Measurements from ENCODE around the gene SUSD4. TPM values are rescaled to one million over a fixed set of nuclear protein-coding genes. Genes with fewer than 3 reads are reported as not detected.

SUSD4 gene
- total RNA-seq, 2 donors from 2014 or later = 10.7 to 26.7 TPM

DNA sequence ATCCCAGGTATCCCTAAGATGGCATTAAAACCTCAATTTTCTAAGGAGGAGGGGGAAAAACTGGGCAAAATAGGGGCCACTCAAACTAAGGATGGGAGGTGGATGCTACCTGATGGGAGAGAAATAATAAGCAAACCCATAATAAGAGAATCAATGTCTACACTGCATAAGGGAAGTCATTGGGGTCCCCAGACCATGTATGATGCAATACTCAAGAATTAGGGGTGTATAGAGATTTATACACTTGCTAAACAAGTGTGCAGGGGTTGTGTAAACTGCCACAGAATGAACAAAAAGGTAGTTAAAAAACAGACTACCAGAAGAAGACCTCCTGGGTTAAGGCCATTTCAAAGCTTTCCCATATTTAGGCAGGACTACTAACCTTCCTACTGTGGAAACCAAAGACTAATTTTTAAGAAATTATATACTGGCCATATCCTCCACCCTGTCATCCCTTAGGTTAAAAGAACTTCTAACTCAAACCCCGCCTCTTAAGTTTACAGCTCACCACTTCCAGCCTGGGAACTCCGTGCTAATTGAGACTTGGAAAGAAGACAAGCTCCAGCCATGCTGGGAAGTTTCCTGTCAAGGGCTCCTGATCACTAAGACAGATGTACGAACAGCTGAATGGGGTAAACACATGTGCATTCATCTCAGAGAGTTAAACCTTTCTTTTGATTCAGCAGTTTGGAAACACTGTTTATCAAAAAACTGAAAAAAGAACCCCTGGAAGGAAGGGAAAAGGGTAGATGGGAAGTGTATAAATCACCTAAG is 156.5 kb downstream of the SUSD4 start:
- H3K4me1 ChIP-seq (replicated peaks) = no peaks in the 10 kb centered on the region
- TF ChIP-seq, protein P1, sequence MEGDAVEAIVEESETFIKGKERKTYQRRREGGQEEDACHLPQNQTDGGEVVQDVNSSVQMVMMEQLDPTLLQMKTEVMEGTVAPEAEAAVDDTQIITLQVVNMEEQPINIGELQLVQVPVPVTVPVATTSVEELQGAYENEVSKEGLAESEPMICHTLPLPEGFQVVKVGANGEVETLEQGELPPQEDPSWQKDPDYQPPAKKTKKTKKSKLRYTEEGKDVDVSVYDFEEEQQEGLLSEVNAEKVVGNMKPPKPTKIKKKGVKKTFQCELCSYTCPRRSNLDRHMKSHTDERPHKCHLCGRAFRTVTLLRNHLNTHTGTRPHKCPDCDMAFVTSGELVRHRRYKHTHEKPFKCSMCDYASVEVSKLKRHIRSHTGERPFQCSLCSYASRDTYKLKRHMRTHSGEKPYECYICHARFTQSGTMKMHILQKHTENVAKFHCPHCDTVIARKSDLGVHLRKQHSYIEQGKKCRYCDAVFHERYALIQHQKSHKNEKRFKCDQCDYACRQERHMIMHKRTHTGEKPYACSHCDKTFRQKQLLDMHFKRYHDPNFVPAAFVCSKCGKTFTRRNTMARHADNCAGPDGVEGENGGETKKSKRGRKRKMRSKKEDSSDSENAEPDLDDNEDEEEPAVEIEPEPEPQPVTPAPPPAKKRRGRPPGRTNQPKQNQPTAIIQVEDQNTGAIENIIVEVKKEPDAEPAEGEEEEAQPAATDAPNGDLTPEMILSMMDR (IDR thresholded peaks at IDR 0.05) = no peak
- TF ChIP-seq POLR2AphosphoS5 (IDR thresholded peaks at IDR 0.05) = no peak
- no peak for TF ChIP-seq POLR2A (IDR thresholded peaks at IDR 0.05)
- no peak overlapping the region for H3K27ac ChIP-seq
- no peak for DNase-seq (ENCODE audit: low spot score)
- 52% methylated on average over 3 of the region's 3 CpGs for WGBS
- H3K4me3 ChIP-seq = no peak overlapping the region
- no peaks in the 10 kb centered on the region for H3K9me3 ChIP-seq
- H3K36me3 ChIP-seq = no peaks in the 10 kb centered on the region
- intact Hi-C loops (cut with DNase I) = no loop called here
- no peaks in the 10 kb centered on the region for H3K27me3 ChIP-seq (replicated peaks; ENCODE audit: insufficient read depth)

GRCh38 chr1:223204424-223204823 is 159.6 kb downstream of the SUSD4 start:
- WGBS = 86% methylated on average over 4 of the region's 4 CpGs
- Histone ChIP-seq H3K4me1 (replicated peaks) (no peaks in the 10 kb centered on the region), H3K27ac (no peak overlapping the region), H3K27me3 (replicated peaks; ENCODE audit: insufficient read depth) (no peaks in the 10 kb centered on the region), H3K4me3 (no peak overlapping the region), H3K9me3 (no peaks in the 10 kb centered on the region), H3K36me3 (no peaks in the 10 kb centered on the region)
- intact Hi-C loops (cut with DNase I) = no loop called here
- no peak for DNase-seq (ENCODE audit: low spot score)
- TF ChIP-seq, protein P1 (IDR thresholded peaks at IDR 0.05) = no peak
- TF ChIP-seq POLR2AphosphoS5 (IDR thresholded peaks at IDR 0.05) (no peak), POLR2A (IDR thresholded peaks at IDR 0.05) (no peak)

GRCh38 chr1:223203694-223204093 is 160.3 kb downstream of the SUSD4 start:
- Histone ChIP-seq H3K4me3 (no peak overlapping the region), H3K27me3 (replicated peaks; ENCODE audit: insufficient read depth) (no peaks in the 10 kb centered on the region), H3K27ac (no peak overlapping the region), H3K9me3 (no peaks in the 10 kb centered on the region), H3K36me3 (no peaks in the 10 kb centered on the region), H3K4me1 (replicated peaks) (no peaks in the 10 kb centered on the region)
- intact Hi-C loops (cut with DNase I) = no loop called here
- whole genome bisulfite sequencing = 79% methylated on average over 6 of the region's 6 CpGs
- no peak for TF ChIP-seq POLR2A (IDR thresholded peaks at IDR 0.05)
- no peak for DNase-seq (ENCODE audit: low spot score)

GRCh38 chr1:223203034-223203408 is 161.0 kb downstream of the SUSD4 start:
- Histone ChIP-seq H3K36me3 (no peaks in the 10 kb centered on the region), H3K9me3 (no peaks in the 10 kb centered on the region), H3K4me3 (no peak overlapping the region), H3K27ac (no peak overlapping the region), H3K4me1 (replicated peaks) (no peaks in the 10 kb centered on the region), H3K27me3 (replicated peaks; ENCODE audit: insufficient read depth) (no peaks in the 10 kb centered on the region)
- no peak for DNase-seq (ENCODE audit: low spot score)
- intact Hi-C loops (cut with DNase I) = no loop called here
- 92% methylated on average over 8 of the region's 9 CpGs for WGBS
- no peak for TF ChIP-seq POLR2AphosphoS5 (IDR thresholded peaks at IDR 0.05)
- TF ChIP-seq POLR2A (IDR thresholded peaks at IDR 0.05) = no peak
- TF ChIP-seq, protein P1 (IDR thresholded peaks at IDR 0.05) = no peak

DNA sequence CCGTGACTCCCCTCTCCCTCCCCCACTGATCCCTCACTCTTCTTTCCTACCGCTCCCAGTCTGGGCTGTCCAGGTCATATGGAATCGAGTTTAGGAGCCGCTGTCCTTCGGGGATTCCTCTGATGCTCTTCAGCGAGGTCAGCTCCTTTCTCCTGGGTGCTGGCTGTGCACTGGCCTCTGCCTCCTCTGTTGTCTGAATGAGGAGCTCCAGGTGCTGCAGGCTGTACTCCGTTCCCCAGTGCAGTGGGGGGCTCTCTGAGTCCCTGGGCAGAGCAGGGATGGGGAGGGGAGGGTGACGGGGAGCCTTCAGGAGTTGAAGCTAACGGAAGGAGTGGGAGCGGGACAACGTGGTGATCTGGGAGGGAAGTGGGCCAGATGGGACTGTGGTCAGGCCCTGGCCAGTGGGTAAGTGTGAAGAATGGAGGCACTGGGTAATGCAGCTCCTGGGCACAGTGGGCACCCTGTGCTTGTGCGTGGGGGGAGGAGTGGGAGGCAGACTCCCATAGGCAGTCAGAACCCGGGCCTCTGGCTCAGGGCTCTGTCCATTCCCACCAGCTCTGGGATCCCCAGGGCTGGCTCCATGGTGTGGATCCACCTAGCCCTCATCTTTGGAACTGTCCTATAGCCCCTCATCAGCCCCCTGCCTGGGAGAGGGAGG is 161.5 kb downstream of the SUSD4 start:
- H3K27me3 ChIP-seq (replicated peaks; ENCODE audit: insufficient read depth) = no peaks in the 10 kb centered on the region
- no peak for DNase-seq (ENCODE audit: low spot score)
- no peaks in the 10 kb centered on the region for H3K36me3 ChIP-seq
- H3K9me3 ChIP-seq = no peaks in the 10 kb centered on the region
- no peak overlapping the region for H3K27ac ChIP-seq
- intact Hi-C loops (cut with DNase I) = no loop called here
- H3K4me3 ChIP-seq = no peak overlapping the region
- TF ChIP-seq POLR2A (IDR thresholded peaks at IDR 0.05) = no peak
- WGBS = 84% methylated on average over 13 of the region's 13 CpGs
- no peaks in the 10 kb centered on the region for H3K4me1 ChIP-seq (replicated peaks)

DNA sequence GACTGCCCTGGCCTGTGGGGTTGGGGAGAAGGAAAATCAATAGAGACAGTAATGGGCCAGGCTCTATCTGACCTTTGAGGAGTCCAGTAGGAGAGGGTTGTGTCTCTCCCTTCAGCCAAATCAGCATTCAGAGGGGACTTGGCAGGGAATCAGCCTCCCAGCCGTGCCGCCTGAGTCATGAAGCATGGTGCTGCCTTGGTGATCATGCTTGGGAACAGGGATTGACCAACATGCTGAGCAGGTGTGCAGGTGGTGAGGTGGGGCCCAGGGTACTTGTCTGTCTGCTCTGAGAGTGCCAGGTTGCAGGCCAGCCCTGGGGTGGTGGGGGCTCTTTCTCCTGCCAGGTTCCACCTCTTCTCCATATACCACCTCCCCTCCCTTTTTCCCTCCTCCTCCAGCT is 162.0 kb downstream of the SUSD4 start:
- Histone ChIP-seq H3K4me3 (no peak overlapping the region), H3K9me3 (no peaks in the 10 kb centered on the region), H3K4me1 (replicated peaks) (no peaks in the 10 kb centered on the region), H3K27ac (no peak overlapping the region), H3K27me3 (replicated peaks; ENCODE audit: insufficient read depth) (no peaks in the 10 kb centered on the region), H3K36me3 (no peaks in the 10 kb centered on the region)
- intact Hi-C loops (cut with DNase I) = no loop called here
- TF ChIP-seq, protein P1 (IDR thresholded peaks at IDR 0.05) = no peak
- TF ChIP-seq POLR2A (IDR thresholded peaks at IDR 0.05) (no peak), POLR2AphosphoS5 (IDR thresholded peaks at IDR 0.05) (no peak)
- no peak for DNase-seq (ENCODE audit: low spot score)
- WGBS = 92% methylated on average over 2 of the region's 2 CpGs

All from prostate gland (tissue), 2 donors.